H9 (cell line): ENCODE results near the gene TEAD1. TPM values are rescaled to one million over a fixed set of nuclear protein-coding genes. Genes with fewer than 3 reads are reported as not detected.

Experiments used
- DNase-seq: peaks from one replicate; pipeline ENCODE4 v3.0.0-alpha.2; 2017
- H2AFZ ChIP-seq: one replicate; pipeline ENCODE4 v1.6.1; 2013; ENCODE audit warnings: mild to moderate bottlenecking, low read length, control low read depth, moderate library complexity
- H2AK5ac ChIP-seq: 2 replicates; pipeline ENCODE4 v1.6.1; 2013; ENCODE audit warnings: low read length, control low read depth, mixed read lengths; ENCODE audit not compliant: insufficient read length
- H2BK120ac ChIP-seq: one replicate; pipeline ENCODE4 v1.6.1; 2013; ENCODE audit warnings: low read depth, mild to moderate bottlenecking, low read length, control low read depth, inconsistent platforms; ENCODE audit not compliant: poor library complexity, severe bottlenecking
- H2BK12ac ChIP-seq: 2 replicates; pipeline ENCODE4 v1.6.1; 2013; ENCODE audit warnings: low read length, control low read depth, mixed read lengths, low read depth; ENCODE audit not compliant: insufficient read length
- H2BK15ac ChIP-seq: 2 replicates; pipeline ENCODE4 v1.6.1; 2013; ENCODE audit warnings: low read depth, low read length, control low read depth
- H2BK20ac ChIP-seq: one replicate; pipeline ENCODE4 v1.6.1; 2013; ENCODE audit warnings: low read depth, mild to moderate bottlenecking, low read length, control low read depth, inconsistent platforms; ENCODE audit not compliant: poor library complexity, severe bottlenecking
- H2BK5ac ChIP-seq: 2 replicates; pipeline ENCODE4 v1.6.1; 2013; ENCODE audit warnings: low read length, control low read depth, mixed read lengths; ENCODE audit not compliant: insufficient read length
- H3K14ac ChIP-seq: 2 replicates; pipeline ENCODE4 v1.6.1; 2013; ENCODE audit warnings: low read length, control low read depth; ENCODE audit not compliant: insufficient read depth
- H3K18ac ChIP-seq: 2 replicates; pipeline ENCODE4 v1.6.1; 2013; ENCODE audit warnings: low read depth, mild to moderate bottlenecking, mixed read lengths, low read length, control low read depth; ENCODE audit not compliant: insufficient read length
- H3K23ac ChIP-seq: 2 replicates; pipeline ENCODE4 v1.6.1; 2013; ENCODE audit warnings: low read length, control low read depth, mixed read lengths, low read depth; ENCODE audit not compliant: insufficient read length
- H3K23me2 ChIP-seq: 2 replicates; pipeline ENCODE4 v1.6.1; 2013; ENCODE audit warnings: low read depth, mild to moderate bottlenecking, mixed read lengths, low read length, control low read depth; ENCODE audit not compliant: insufficient read length, poor library complexity, severe bottlenecking
- H3K27ac ChIP-seq: 2 replicates; pipeline ENCODE4 v1.5.1; 2013; ENCODE audit warnings: low read length, control low read depth, mixed read lengths, low read depth; ENCODE audit not compliant: insufficient read length
- H3K27me3 ChIP-seq: 2 replicates; pipeline ENCODE4 v1.6.1; 2013; ENCODE audit warnings: low read length, control low read depth, inconsistent platforms; ENCODE audit not compliant: insufficient read depth
- H3K4ac ChIP-seq: 2 replicates; pipeline ENCODE4 v1.6.1; 2013; ENCODE audit warnings: low read depth, mild to moderate bottlenecking, control low read depth, inconsistent platforms, low read length, moderate library complexity
- H3K4me1 ChIP-seq: 2 replicates; pipeline ENCODE4 v1.6.1; 2013; ENCODE audit warnings: low read length, control low read depth, inconsistent platforms; ENCODE audit not compliant: insufficient read depth
- H3K4me2 ChIP-seq: 2 replicates; pipeline ENCODE4 v1.6.1; 2013; ENCODE audit warnings: low read length, control low read depth, mixed read lengths; ENCODE audit not compliant: insufficient read length, insufficient read depth
- H3K56ac ChIP-seq: 2 replicates; pipeline ENCODE4 v1.6.1; 2013; ENCODE audit warnings: low read depth, mild to moderate bottlenecking, mixed read lengths, low read length, control low read depth; ENCODE audit not compliant: insufficient read length
- H3K79me1 ChIP-seq: 2 replicates; pipeline ENCODE4 v1.6.1; 2013; ENCODE audit warnings: low read depth, mild to moderate bottlenecking, moderate library complexity, low read length, control low read depth, inconsistent platforms; ENCODE audit not compliant: insufficient read depth, poor library complexity, severe bottlenecking
- H3K79me2 ChIP-seq: 2 replicates; pipeline ENCODE4 v1.6.1; 2013; ENCODE audit warnings: low read length, control low read depth, inconsistent platforms; ENCODE audit not compliant: insufficient read depth
- H3K9ac ChIP-seq: 2 replicates; pipeline ENCODE4 v1.6.1; 2013; ENCODE audit warnings: low read length, control low read depth, mixed read lengths; ENCODE audit not compliant: insufficient read length; ENCODE audit errors: extremely low read depth
- H3K9me3 ChIP-seq: one replicate; pipeline ENCODE4 v1.6.1; 2013; ENCODE audit warnings: low read depth, low read length, inconsistent platforms; ENCODE audit not compliant: control insufficient read depth
- H3T11ph ChIP-seq: one replicate; pipeline ENCODE4 v1.6.1; 2013; ENCODE audit warnings: mild to moderate bottlenecking, low read length, control low read depth, inconsistent platforms
- H4K20me1 ChIP-seq: one replicate; pipeline ENCODE4 v1.6.1; 2013; ENCODE audit not compliant: control insufficient read depth, insufficient read length, insufficient read depth
- H4K5ac ChIP-seq: 2 replicates; pipeline ENCODE4 v1.6.1; 2013; ENCODE audit warnings: low read depth, mild to moderate bottlenecking, mixed read lengths, low read length, control low read depth; ENCODE audit not compliant: insufficient read length
- H4K8ac ChIP-seq: replicated peaks from 2 replicates; pipeline ENCODE4 v1.6.1; 2013; ENCODE audit warnings: low read length, control low read depth, mixed read lengths, low read depth; ENCODE audit not compliant: insufficient read length
- H4K91ac ChIP-seq: 2 replicates; pipeline ENCODE4 v1.6.1; 2013; ENCODE audit warnings: low read depth, mild to moderate bottlenecking, moderate library complexity, mixed read lengths, low read length, control low read depth; ENCODE audit not compliant: insufficient read length
- H3K27ac Mint-ChIP-seq, 3 experiments: 2 replicates in 2 of 3; 3 replicates in 1 of 3; pipeline ENCODE4 v1.8.0; 2020 to 2021; ENCODE audit warnings: mixed read lengths in 3 of 3, mild to moderate bottlenecking in 1 of 3, moderate library complexity in 1 of 3
- H3K27me3 Mint-ChIP-seq: 2 replicates; pipeline ENCODE4 v1.8.0; 2021; ENCODE audit warnings: low read depth, mild to moderate bottlenecking, moderate library complexity, mixed read lengths
- H3K36me3 Mint-ChIP-seq, 3 experiments: 2 replicates in 2 of 3; 3 replicates in 1 of 3; pipeline ENCODE4 v1.8.0; 2020 to 2021; ENCODE audit warnings: low read depth in 3 of 3, mixed read lengths in 3 of 3; ENCODE audit not compliant: insufficient read depth in 1 of 3
- H3K4me1 Mint-ChIP-seq, 2 experiments: 2 replicates each; pipeline ENCODE4 v1.8.0; 2020; ENCODE audit warnings: mixed read lengths in 2 of 2
- H3K4me3 Mint-ChIP-seq, 2 experiments: 2 replicates in 1 of 2; 3 replicates in 1 of 2; pipeline ENCODE4 v1.8.0; 2020 to 2021; ENCODE audit warnings: mild to moderate bottlenecking in 2 of 2, mixed read lengths in 2 of 2, moderate library complexity in 1 of 2
- H3K9me3 Mint-ChIP-seq, 2 experiments: 2 replicates in 1 of 2; 3 replicates in 1 of 2; pipeline ENCODE4 v1.8.0; 2020; ENCODE audit warnings: mild to moderate bottlenecking in 2 of 2, mixed read lengths in 2 of 2, moderate library complexity in 1 of 2
- CTCF ChIP-seq: fragments of 200-600 bp; sonication (generic); conservative IDR thresholded peaks from 3 replicates; pipeline ENCODE4 v1.8.0; 2021; ENCODE audit warnings: antibody characterized with exemption, mild to moderate bottlenecking
- WGBS: extraction: QIAGEN DNeasy Blood & Tissue Kit; methylation state at CpG from one replicate; pipeline ENCODE4 v1.1.7; 2013; ENCODE audit warnings: missing lambda C conversion rate, low lambda C conversion rate, mixed read lengths; ENCODE audit not compliant: insufficient read length; ENCODE audit errors: extremely low coverage; 5-methylcytosine and 5-hydroxymethylcytosine counted together
- total RNA-seq: library from RNA; stranded (reverse); gene quantifications from 2 replicates; pipeline ENCODE4 v1.2.1, GENCODE V29; 2021

The TEAD1 gene
- total RNA-seq, 1 experiment from 2014 or later: 75.1 TPM

DNA sequence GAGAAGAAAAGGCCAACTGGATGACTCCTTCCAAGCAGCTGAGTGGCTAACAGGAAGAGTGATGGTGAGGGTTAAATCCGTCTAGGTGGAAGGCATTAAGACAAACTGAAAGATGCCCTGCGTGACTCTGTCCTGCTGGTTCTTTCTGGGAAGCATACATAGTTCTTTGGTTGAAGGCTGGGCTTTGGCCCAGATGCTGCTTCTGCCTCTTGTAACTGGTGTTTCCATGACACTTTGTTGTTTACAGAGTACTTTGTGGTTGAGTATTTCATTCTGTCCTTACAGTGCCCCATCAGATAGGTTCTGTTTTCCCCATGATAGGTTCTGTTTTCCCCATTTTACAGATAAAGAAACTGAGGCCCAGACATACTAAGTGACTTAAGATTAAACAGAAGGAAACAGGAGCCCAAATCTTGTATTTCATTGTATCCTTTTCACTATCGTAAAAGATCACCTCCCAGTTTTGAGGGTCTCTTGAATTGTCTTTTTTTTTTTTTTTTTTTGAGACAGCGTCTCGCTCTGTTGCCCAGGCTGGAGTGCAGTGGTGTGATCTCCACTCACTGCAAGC lies 210.6 kb downstream of the TEAD1 start:
- H3K4ac ChIP-seq: no peak overlapping the region
- no peak overlapping the region for H3K27ac ChIP-seq
- Mint-ChIP-seq H3K4me3 (no peak overlapping the region), H3K36me3 (peaks cover 53 to 77% (median 65%) of the 10 kb centered on the region in 3 experiments), H3K27ac (peak overlapping the region in 1 of 3 experiments; percentile 41; a peak in 3 of 7 replicates), H3K9me3 (no peaks in the 10 kb centered on the region), H3K27me3 (no peaks in the 10 kb centered on the region), H3K4me1 (peaks cover 21 to 23% of the 10 kb centered on the region in 2 experiments)
- H2BK12ac ChIP-seq: no peak overlapping the region
- no peak overlapping the region for H3T11ph ChIP-seq
- no peak overlapping the region for H4K91ac ChIP-seq
- H3K79me2 ChIP-seq: no peaks in the 10 kb centered on the region
- no peak overlapping the region for H3K14ac ChIP-seq
- WGBS: no CpG with 5 or more reads among the region's 5 CpGs
- no peak for DNase-seq
- H2AK5ac ChIP-seq: no peak overlapping the region
- H3K4me2 ChIP-seq: no peak overlapping the region
- H4K8ac ChIP-seq: no peak overlapping the region
- no peak overlapping the region for H2BK15ac ChIP-seq
- no peaks in the 10 kb centered on the region for H4K20me1 ChIP-seq
- H2BK5ac ChIP-seq: no peak overlapping the region
- H3K9ac ChIP-seq: no peak overlapping the region
- TF ChIP-seq CTCF: no peak
- H2AFZ ChIP-seq: no peak overlapping the region
- no peaks in the 10 kb centered on the region for H3K9me3 ChIP-seq
- no peaks in the 10 kb centered on the region for H3K27me3 ChIP-seq
- H3K23ac ChIP-seq: no peak overlapping the region
- H2BK120ac ChIP-seq: no peak overlapping the region
- no peaks in the 10 kb centered on the region for H3K4me1 ChIP-seq
- H2BK20ac ChIP-seq: no peak overlapping the region
- H4K5ac ChIP-seq: no peak overlapping the region
- H3K18ac ChIP-seq: no peak overlapping the region
- H3K56ac ChIP-seq: no peak overlapping the region
- no peaks in the 10 kb centered on the region for H3K23me2 ChIP-seq
- no peaks in the 10 kb centered on the region for H3K79me1 ChIP-seq
